HEK293 (cell line): ENCODE results near the gene DDX56.

Source experiments
- CTCF ChIA-PET: fragments of 350-600 bp; formaldehyde crosslinking; extraction: SDS; loops from one replicate; lab custom pipeline; 2021; ENCODE audit warnings: antibody characterized with exemption; lab: Yijun Ruan, JAX
- POLR2A ChIA-PET: fragments of 300-600 bp; formaldehyde crosslinking; extraction: SDS; loops from one replicate; lab custom pipeline; 2020; ENCODE audit warnings: antibody characterized with exemption, inconsistent platforms; lab: Yijun Ruan, JAX
- H3K27ac ChIP-seq: fragments of 200-500 bp; sonication (Bioruptor generic); 2 replicates; pipeline ENCODE4 v1.5.1; 2014; ENCODE audit warnings: low read depth, low read length, control low read depth, inconsistent platforms; ENCODE audit errors: extremely low read depth
- H3K36me3 ChIP-seq, 2 experiments: fragments of 200-500 bp in 1 of 2; sonication (Bioruptor generic) in 1 of 2; 1 replicate in 1 of 2; 2 replicates in 1 of 2; pipeline ENCODE4 v1.5.1; 2014 to 2017; ENCODE audit warnings: inconsistent platforms in 2 of 2, low read length in 2 of 2; ENCODE audit not compliant: control insufficient read depth in 2 of 2, insufficient read depth in 1 of 2
- H3K4me1 ChIP-seq: fragments of 200-500 bp; sonication (Bioruptor generic); 2 replicates; pipeline ENCODE4 v1.5.1; 2014; ENCODE audit warnings: mild to moderate bottlenecking, low read length, inconsistent platforms; ENCODE audit not compliant: control insufficient read depth, insufficient read depth
- H3K4me3 ChIP-seq: 2 replicates; pipeline ENCODE4 v1.5.1; 2011; ENCODE audit warnings: low read depth, mild to moderate bottlenecking, control low read depth, low read length, moderate library complexity
- H3K9me3 ChIP-seq: fragments of 200-500 bp; sonication (Bioruptor generic); 2 replicates; pipeline ENCODE4 v1.5.1; 2014; ENCODE audit warnings: low read depth, low read length, inconsistent platforms; ENCODE audit not compliant: control insufficient read depth, insufficient read depth
- BCL6B ChIP-seq: fragments of 450-650 bp; formaldehyde crosslinking; IDR thresholded peaks from 2 replicates; pipeline ENCODE4 v1.5.1; 2017; ENCODE audit warnings: missing biosample characterization, missing genetic modification characterization
- KLF1 ChIP-seq: fragments of 450-650 bp; formaldehyde crosslinking; IDR thresholded peaks from 2 replicates; pipeline ENCODE4 v1.5.1; 2016; ENCODE audit warnings: missing biosample characterization, missing genetic modification characterization
- KLF7 ChIP-seq: fragments of 450-650 bp; formaldehyde crosslinking; IDR thresholded peaks from 2 replicates; pipeline ENCODE4 v1.5.1; 2016; ENCODE audit warnings: missing biosample characterization, missing genetic modification characterization, borderline replicate concordance
- KLF9 ChIP-seq: fragments of 450-650 bp; formaldehyde crosslinking; IDR thresholded peaks from 2 replicates; pipeline ENCODE4 v1.5.1; 2016; ENCODE audit warnings: missing biosample characterization, missing genetic modification characterization, low read depth
- OVOL3 ChIP-seq: fragments of 450-650 bp; formaldehyde crosslinking; IDR thresholded peaks from 2 replicates; pipeline ENCODE4 v1.5.1; 2016; ENCODE audit warnings: missing biosample characterization, missing genetic modification characterization
- SALL2 ChIP-seq: fragments of 450-650 bp; formaldehyde crosslinking; IDR thresholded peaks from 2 replicates; pipeline ENCODE4 v1.5.0; 2017; ENCODE audit warnings: missing biosample characterization, mild to moderate bottlenecking, missing genetic modification characterization, borderline replicate concordance
- ZBTB1 ChIP-seq: fragments of 450-650 bp; formaldehyde crosslinking; IDR thresholded peaks from 2 replicates; pipeline ENCODE4 v1.5.1; 2016; ENCODE audit warnings: missing biosample characterization, missing genetic modification characterization
- ZBTB11 ChIP-seq: fragments of 450-650 bp; formaldehyde crosslinking; conservative IDR thresholded peaks from 2 replicates; pipeline ENCODE4 v1.5.1; 2016; ENCODE audit warnings: low read depth, missing biosample characterization, missing genetic modification characterization
- ZFHX2 ChIP-seq: fragments of 450-650 bp; formaldehyde crosslinking; conservative IDR thresholded peaks from 2 replicates; pipeline ENCODE4 v1.5.1; 2016; ENCODE audit warnings: missing biosample characterization, missing genetic modification characterization
- ZFP69B ChIP-seq: fragments of 450-650 bp; formaldehyde crosslinking; IDR thresholded peaks from 2 replicates; pipeline ENCODE4 v1.5.1; 2016; ENCODE audit warnings: missing biosample characterization, missing genetic modification characterization
- ZIC2 ChIP-seq: fragments of 450-650 bp; formaldehyde crosslinking; IDR thresholded peaks from 2 replicates; pipeline ENCODE4 v1.5.1; 2016; ENCODE audit warnings: missing biosample characterization, missing genetic modification characterization
- ZNF10 ChIP-seq: fragments of 450-650 bp; formaldehyde crosslinking; IDR thresholded peaks from 2 replicates; pipeline ENCODE4 v1.5.1; 2017; ENCODE audit warnings: missing biosample characterization, missing genetic modification characterization
- ZNF211 ChIP-seq: fragments of 450-650 bp; formaldehyde crosslinking; IDR thresholded peaks from 2 replicates; pipeline ENCODE4 v1.5.1; 2016; ENCODE audit warnings: low read depth, missing biosample characterization, missing genetic modification characterization
- ZNF26 ChIP-seq: fragments of 450-650 bp; formaldehyde crosslinking; IDR thresholded peaks from 2 replicates; pipeline ENCODE4 v1.5.1; 2016; ENCODE audit warnings: missing biosample characterization, missing genetic modification characterization
- ZNF302 ChIP-seq: fragments of 450-650 bp; formaldehyde crosslinking; IDR thresholded peaks from 2 replicates; pipeline ENCODE4 v1.5.1; 2016; ENCODE audit warnings: missing biosample characterization, missing genetic modification characterization, low read depth
- ZNF350 ChIP-seq: fragments of 450-650 bp; formaldehyde crosslinking; IDR thresholded peaks from 2 replicates; pipeline ENCODE4 v1.5.0; 2017; ENCODE audit warnings: missing biosample characterization, mild to moderate bottlenecking, missing genetic modification characterization
- ZNF394 ChIP-seq: fragments of 450-650 bp; formaldehyde crosslinking; IDR thresholded peaks from 2 replicates; pipeline ENCODE4 v1.5.1; 2016; ENCODE audit warnings: missing biosample characterization, missing genetic modification characterization, mild to moderate bottlenecking, moderate library complexity, borderline replicate concordance
- ZNF398 ChIP-seq: fragments of 450-650 bp; formaldehyde crosslinking; IDR thresholded peaks from 2 replicates; pipeline ENCODE4 v1.5.1; 2017; ENCODE audit warnings: missing biosample characterization, missing genetic modification characterization
- ZNF48 ChIP-seq: fragments of 450-650 bp; formaldehyde crosslinking; IDR thresholded peaks from 2 replicates; pipeline ENCODE4 v1.5.1; 2016; ENCODE audit warnings: missing biosample characterization, missing genetic modification characterization
- ZNF501 ChIP-seq: fragments of 450-650 bp; formaldehyde crosslinking; IDR thresholded peaks from 2 replicates; pipeline ENCODE4 v1.5.1; 2016; ENCODE audit warnings: missing biosample characterization, missing genetic modification characterization
- ZNF510 ChIP-seq: fragments of 450-650 bp; formaldehyde crosslinking; IDR thresholded peaks from 2 replicates; pipeline ENCODE4 v1.5.1; 2018; ENCODE audit warnings: mild to moderate bottlenecking, missing genetic modification characterization, missing biosample characterization; ENCODE audit not compliant: insufficient replicate concordance
- ZNF521 ChIP-seq: fragments of 450-650 bp; formaldehyde crosslinking; IDR thresholded peaks from 2 replicates; pipeline ENCODE4 v1.5.1; 2017; ENCODE audit warnings: missing biosample characterization, mild to moderate bottlenecking, missing genetic modification characterization
- ZNF585B ChIP-seq: fragments of 450-650 bp; formaldehyde crosslinking; IDR thresholded peaks from 2 replicates; pipeline ENCODE4 v1.5.1; 2016; ENCODE audit warnings: missing biosample characterization, missing genetic modification characterization
- ZNF768 ChIP-seq: fragments of 450-650 bp; formaldehyde crosslinking; IDR thresholded peaks from 2 replicates; pipeline ENCODE4 v1.5.1; 2018; ENCODE audit warnings: missing biosample characterization, mild to moderate bottlenecking, missing genetic modification characterization
- ZNF785 ChIP-seq: fragments of 450-650 bp; formaldehyde crosslinking; IDR thresholded peaks from 2 replicates; pipeline ENCODE4 v1.5.1; 2016; ENCODE audit warnings: missing biosample characterization, missing genetic modification characterization
- ZNF792 ChIP-seq: fragments of 450-650 bp; formaldehyde crosslinking; IDR thresholded peaks from 2 replicates; pipeline ENCODE4 v1.5.1; 2016; ENCODE audit warnings: missing biosample characterization, missing genetic modification characterization

DDX56 gene

GRCh38 chr7:44522315-44522714 lies 51.4 kb downstream of the DDX56 start:
- no peak overlapping the region for H3K27ac ChIP-seq
- CTCF ChIA-PET, result interaction anchor here (0.7 to 1.8 kb wide), 2 partner anchors 12 to 117 kb away, joined by 3 to 10 read pairs; no protein-coding TSS in a partner anchor
- POLR2A ChIA-PET, result no interaction called here
- TF ChIP-seq ZNF394 (no peak), ZNF302 (tag by site-specific recombination) (no peak), KLF9 (tag by site-specific recombination) (no peak), BCL6B (no peak), KLF7 (tag by site-specific recombination) (no peak), ZNF501 (tag by site-specific recombination) (no peak), ZNF768 (tag by site-specific recombination) (no peak), ZNF350 (no peak), ZNF585B (tag by site-specific recombination) (no peak), ZFP69B (tag by site-specific recombination) (no peak), ZBTB11 (no peak), ZNF398 (tag by site-specific recombination) (no peak), ZNF10 (tag by site-specific recombination) (no peak)
- no peaks in the 10 kb centered on the region for H3K4me1 ChIP-seq
- H3K36me3 ChIP-seq, result no peaks in the 10 kb centered on the region
- no peak overlapping the region for H3K4me3 ChIP-seq
- no peaks in the 10 kb centered on the region for H3K9me3 ChIP-seq

GRCh38 chr7:44521347-44522095 lies 52.2 kb downstream of the DDX56 start:
- no peak overlapping the region for H3K27ac ChIP-seq
- ChIA-PET CTCF (interaction anchor here (1.8 to 2.8 kb wide), 2 partner anchors 13 kb away, joined by 10 to 16 read pairs; no protein-coding TSS in a partner anchor), POLR2A (no interaction called here)
- H3K4me3 ChIP-seq, result no peak overlapping the region
- no peaks in the 10 kb centered on the region for H3K36me3 ChIP-seq
- TF ChIP-seq ZIC2 (no peak), ZNF510 (tag by site-specific recombination) (no peak), ZNF211 (tag by site-specific recombination) (no peak), ZNF521 (tag by site-specific recombination) (no peak), ZNF26 (tag by site-specific recombination) (no peak), ZBTB1 (tag by site-specific recombination) (no peak), OVOL3 (tag by site-specific recombination) (no peak), SALL2 (tag by site-specific recombination) (no peak), ZNF785 (tag by site-specific recombination) (no peak), KLF1 (tag by site-specific recombination) (no peak), ZNF48 (tag by site-specific recombination) (no peak), ZFHX2 (tag by site-specific recombination) (no peak), ZNF792 (tag by site-specific recombination) (no peak)
- no peaks in the 10 kb centered on the region for H3K4me1 ChIP-seq
- H3K9me3 ChIP-seq, result no peaks in the 10 kb centered on the region
